HFFc6 (cell line): ENCODE data around the gene EPB41L1. TPM values are rescaled to one million over a fixed set of nuclear protein-coding genes. Genes with fewer than 3 reads are reported as not detected.

Experiments used
- DNase-seq: peaks from one replicate; pipeline ENCODE4 v3.0.0-alpha.2; 2018
- H3K27ac Mint-ChIP-seq: 2 replicates; pipeline ENCODE4 v1.8.0; 2020; ENCODE audit warnings: mild to moderate bottlenecking, mixed read lengths
- H3K27me3 Mint-ChIP-seq: 2 replicates; pipeline ENCODE4 v1.8.0; 2021; ENCODE audit warnings: mild to moderate bottlenecking, moderate library complexity, mixed read lengths; ENCODE audit not compliant: insufficient read depth
- H3K36me3 Mint-ChIP-seq: 2 replicates; pipeline ENCODE4 v1.8.0; 2021; ENCODE audit warnings: low read depth, mixed read lengths
- H3K4me1 Mint-ChIP-seq: 2 replicates; pipeline ENCODE4 v1.8.0; 2020; ENCODE audit warnings: low read depth, mixed read lengths
- H3K4me3 Mint-ChIP-seq: 2 replicates; pipeline ENCODE4 v1.8.0; 2020; ENCODE audit warnings: mild to moderate bottlenecking, moderate library complexity, mixed read lengths
- H3K9me3 Mint-ChIP-seq: 2 replicates; pipeline ENCODE4 v1.8.0; 2020; ENCODE audit warnings: mild to moderate bottlenecking, mixed read lengths
- CTCF ChIP-seq: fragments of 200-600 bp; sonication (generic); IDR thresholded peaks from 2 replicates; pipeline ENCODE4 v1.5.0; 2021; ENCODE audit warnings: antibody characterized with exemption, mild to moderate bottlenecking
- total RNA-seq, 6 experiments: library from RNA; stranded (reverse); fragmentation: NEBNext Ultra II Directional; extraction: Animal tissue kit (Norgen Biotek cat#: 25700); gene quantifications; 2 replicates in 1 of 6; 3 replicates in 5 of 6; pipeline ENCODE4 v1.2.3, GENCODE V29; 2021

EPB41L1 gene
- total RNA-seq, 6 experiments from 2014 or later: 41.9 to 51.0 (median 43.4) TPM

- no peaks in the 10 kb centered on the region for H3K9me3 Mint-ChIP-seq
- no peak for TF ChIP-seq CTCF
- no peak overlapping the region for H3K27ac Mint-ChIP-seq
- H3K36me3 Mint-ChIP-seq: no peaks in the 10 kb centered on the region
- no peak for DNase-seq
- H3K27me3 Mint-ChIP-seq: peaks cover 3% of the 10 kb centered on the region
- peaks cover 14% of the 10 kb centered on the region; the same call in 1 of the 2 replicates for H3K4me1 Mint-ChIP-seq
- H3K4me3 Mint-ChIP-seq: no peak overlapping the region
Measured at GRCh38 chr20:36159833-36160232, 5.3 kb downstream of the EPB41L1 start.

- DNase-seq: no peak
- Mint-ChIP-seq H3K27me3 (peaks cover 3% of the 10 kb centered on the region), H3K4me3 (no peak overlapping the region), H3K9me3 (no peaks in the 10 kb centered on the region), H3K36me3 (no peaks in the 10 kb centered on the region), H3K27ac (no peak overlapping the region), H3K4me1 (peaks cover 6% of the 10 kb centered on the region)
- no peak for TF ChIP-seq CTCF
Measured at GRCh38 chr20:36162272-36162966, 7.9 kb downstream of the EPB41L1 start.

- TF ChIP-seq CTCF: no peak
- no peaks in the 10 kb centered on the region; the same call in 1 of the 2 replicates for H3K27me3 Mint-ChIP-seq
- no peaks in the 10 kb centered on the region for H3K36me3 Mint-ChIP-seq
- H3K4me1 Mint-ChIP-seq: peaks cover 39% of the 10 kb centered on the region
- DNase-seq: peak; percentile 85
- H3K9me3 Mint-ChIP-seq: no peaks in the 10 kb centered on the region
- peak overlapping the region; percentile 9; the same call in 1 of the 2 replicates for H3K4me3 Mint-ChIP-seq
- peak overlapping the region; percentile 95 for H3K27ac Mint-ChIP-seq
Measured at GRCh38 chr20:36167902-36168503, 13.5 kb downstream of the EPB41L1 start.

GRCh38 chr20:36170542-36171215 is 16.1 kb downstream of the EPB41L1 start:
- Mint-ChIP-seq H3K4me3 (no peak overlapping the region), H3K9me3 (no peaks in the 10 kb centered on the region), H3K27ac (peak overlapping the region; percentile 95), H3K4me1 (peaks cover 54% of the 10 kb centered on the region), H3K36me3 (no peaks in the 10 kb centered on the region), H3K27me3 (no peaks in the 10 kb centered on the region; the same call in none of the 2 replicates)
- no peak for TF ChIP-seq CTCF
- no peak for DNase-seq

GRCh38 chr20:36173451-36173933 is 19.0 kb downstream of the EPB41L1 start:
- no peaks in the 10 kb centered on the region; the same call in 1 of the 2 replicates for H3K27me3 Mint-ChIP-seq
- H3K27ac Mint-ChIP-seq: peak overlapping the region; percentile 29; the same call in 1 of the 2 replicates
- TF ChIP-seq CTCF: no peak
- H3K36me3 Mint-ChIP-seq: no peaks in the 10 kb centered on the region
- no peak overlapping the region for H3K4me3 Mint-ChIP-seq
- no peaks in the 10 kb centered on the region for H3K9me3 Mint-ChIP-seq
- peak; percentile 52 for DNase-seq
- peaks cover 37% of the 10 kb centered on the region for H3K4me1 Mint-ChIP-seq
